ENCODE results near the gene FOXP4.

The FOXP4 gene

GRCh38 chr6:41607736-41608135 is 61.6 kb downstream of the FOXP4 start:
- no peaks in the 10 kb centered on the region for H3K9me3 ChIP-seq (ENCODE audit: insufficient read depth, low read length)
- no peaks in the 10 kb centered on the region for H3K79me2 ChIP-seq (ENCODE audit: low read length)
- H2AFZ ChIP-seq (ENCODE audit: low read depth, low read length): no peak overlapping the region
- no peaks in the 10 kb centered on the region for H4K20me1 ChIP-seq (ENCODE audit: insufficient read depth, low read length)
- H3K9ac ChIP-seq (ENCODE audit: low read length): no peak overlapping the region
- no peak for TF ChIP-seq CTCF (IDR thresholded peaks at IDR 0.05; ENCODE audit: low read depth, low read length)
- no peak overlapping the region for H3K4me3 ChIP-seq (ENCODE audit: low read length)
- H3K4me2 ChIP-seq (ENCODE audit: low read length): no peak overlapping the region
- no peaks in the 10 kb centered on the region for H3K36me3 ChIP-seq (replicated peaks; ENCODE audit: low read depth, low read length)
- no peak overlapping the region for H3K27ac ChIP-seq (ENCODE audit: low read length)
- H3K27me3 ChIP-seq (ENCODE audit: low read depth, low read length): peaks cover 12% of the 10 kb centered on the region
- peaks cover 6% of the 10 kb centered on the region for H3K4me1 ChIP-seq (ENCODE audit: low read length)

- Histone ChIP-seq H3K4me2 (ENCODE audit: low read length) (no peak overlapping the region), H4K20me1 (ENCODE audit: insufficient read depth, low read length) (no peaks in the 10 kb centered on the region), H3K79me2 (ENCODE audit: low read length) (no peaks in the 10 kb centered on the region), H2AFZ (ENCODE audit: low read depth, low read length) (no peak overlapping the region), H3K27ac (ENCODE audit: low read length) (no peak overlapping the region), H3K4me3 (ENCODE audit: low read length) (no peak overlapping the region), H3K4me1 (ENCODE audit: low read length) (no peaks in the 10 kb centered on the region), H3K9me3 (ENCODE audit: insufficient read depth, low read length) (no peaks in the 10 kb centered on the region), H3K27me3 (ENCODE audit: low read depth, low read length) (peaks cover 14% of the 10 kb centered on the region), H3K9ac (ENCODE audit: low read length) (no peak overlapping the region), H3K36me3 (replicated peaks; ENCODE audit: low read depth, low read length) (no peaks in the 10 kb centered on the region)
- no peak for TF ChIP-seq EZH2phosphoT487 (IDR thresholded peaks at IDR 0.05; ENCODE audit: low read depth)
- TF ChIP-seq CTCF (IDR thresholded peaks at IDR 0.05; ENCODE audit: low read depth, low read length): no peak
These were observed 62.4 kb downstream of the FOXP4 start for GRCh38 chr6:41608443-41609151.

GRCh38 chr6:41614715-41615114 is 68.5 kb downstream of the FOXP4 start:
- no peak overlapping the region for H3K4me3 ChIP-seq (ENCODE audit: low read length)
- no peaks in the 10 kb centered on the region for H3K36me3 ChIP-seq (replicated peaks; ENCODE audit: low read depth, low read length)
- H3K9me3 ChIP-seq (ENCODE audit: insufficient read depth, low read length): no peaks in the 10 kb centered on the region
- H2AFZ ChIP-seq (ENCODE audit: low read depth, low read length): no peak overlapping the region
- no peaks in the 10 kb centered on the region for H3K79me2 ChIP-seq (ENCODE audit: low read length)
- TF ChIP-seq CTCF (IDR thresholded peaks at IDR 0.05; ENCODE audit: low read depth, low read length) (no peak), EZH2phosphoT487 (IDR thresholded peaks at IDR 0.05; ENCODE audit: low read depth) (no peak)
- H4K20me1 ChIP-seq (ENCODE audit: insufficient read depth, low read length): no peaks in the 10 kb centered on the region
- H3K27ac ChIP-seq (ENCODE audit: low read length): no peak overlapping the region
- no peak overlapping the region for H3K9ac ChIP-seq (ENCODE audit: low read length)
- no peaks in the 10 kb centered on the region for H3K4me1 ChIP-seq (ENCODE audit: low read length)
- peaks cover 13% of the 10 kb centered on the region; the same call in 1 of the 2 replicates for H3K27me3 ChIP-seq (ENCODE audit: low read depth, low read length)
- no peak overlapping the region for H3K4me2 ChIP-seq (ENCODE audit: low read length)

GRCh38 chr6:41615311-41615710 is 69.1 kb downstream of the FOXP4 start:
- H3K27ac ChIP-seq (ENCODE audit: low read length): no peak overlapping the region
- H3K4me1 ChIP-seq (ENCODE audit: low read length): no peaks in the 10 kb centered on the region
- no peaks in the 10 kb centered on the region for H3K9me3 ChIP-seq (ENCODE audit: insufficient read depth, low read length)
- H3K36me3 ChIP-seq (replicated peaks; ENCODE audit: low read depth, low read length): no peaks in the 10 kb centered on the region
- H4K20me1 ChIP-seq (ENCODE audit: insufficient read depth, low read length): no peaks in the 10 kb centered on the region
- no peak overlapping the region for H3K9ac ChIP-seq (ENCODE audit: low read length)
- H3K27me3 ChIP-seq (ENCODE audit: low read depth, low read length): peaks cover 13% of the 10 kb centered on the region; the same call in 1 of the 2 replicates
- no peak overlapping the region for H3K4me3 ChIP-seq (ENCODE audit: low read length)
- no peak overlapping the region for H2AFZ ChIP-seq (ENCODE audit: low read depth, low read length)
- H3K4me2 ChIP-seq (ENCODE audit: low read length): no peak overlapping the region
- TF ChIP-seq CTCF (IDR thresholded peaks at IDR 0.05; ENCODE audit: low read depth, low read length): no peak
- TF ChIP-seq EZH2phosphoT487 (IDR thresholded peaks at IDR 0.05; ENCODE audit: low read depth): no peak
- no peaks in the 10 kb centered on the region for H3K79me2 ChIP-seq (ENCODE audit: low read length)

Data from OCI-LY3 (cell line).